Duodenal mucosa (tissue), 2 donors: ENCODE data around the gene YJEFN3.

Source experiments
- H3K27ac ChIP-seq: one replicate; pipeline ENCODE4 v1.7.0; 2013; ENCODE audit warnings: low read depth, low read length
- H3K27me3 ChIP-seq, 2 donors: one replicate each; pipeline ENCODE4 v1.7.0; 2013; ENCODE audit warnings: low read length in 2 of 2, control low read depth in 1 of 2; ENCODE audit not compliant: insufficient read depth in 2 of 2, control insufficient read depth in 1 of 2
- H3K36me3 ChIP-seq, 2 donors: one replicate each; pipeline ENCODE4 v1.7.0; 2013; ENCODE audit warnings: low read length in 2 of 2, control low read depth in 1 of 2; ENCODE audit not compliant: insufficient read depth in 2 of 2, control insufficient read depth in 1 of 2
- H3K4me1 ChIP-seq, 2 donors: one replicate each; pipeline ENCODE4 v1.7.0; 2013; ENCODE audit warnings: low read length in 2 of 2, control low read depth in 1 of 2; ENCODE audit not compliant: insufficient read depth in 2 of 2, control insufficient read depth in 1 of 2
- H3K4me3 ChIP-seq, 2 donors: one replicate each; pipeline ENCODE4 v1.7.0; 2013; ENCODE audit warnings: low read length in 2 of 2, low read depth in 1 of 2
- H3K9ac ChIP-seq, 2 donors: one replicate each; pipeline ENCODE4 v1.7.0; 2013; ENCODE audit warnings: low read length in 2 of 2, low read depth in 1 of 2
- H3K9me3 ChIP-seq, 2 donors: one replicate each; pipeline ENCODE4 v1.7.0; 2013; ENCODE audit warnings: low read length in 2 of 2, control low read depth in 1 of 2; ENCODE audit not compliant: control insufficient read depth in 1 of 2

The YJEFN3 gene

GRCh38 chr19:19546751-19547162, 18.0 kb downstream of the YJEFN3 start:
- Histone ChIP-seq H3K9ac (no peak overlapping the region), H3K9me3 (peaks cover 0 to 2% of the 10 kb centered on the region in 2 donors), H3K27me3 (peaks cover 4 to 21% of the 10 kb centered on the region in 2 donors), H3K27ac (no peak overlapping the region), H3K4me3 (no peak overlapping the region), H3K4me1 (no peaks in the 10 kb centered on the region), H3K36me3 (no peaks in the 10 kb centered on the region)

GRCh38 chr19:19547674-19548336, 19.1 kb downstream of the YJEFN3 start:
- Histone ChIP-seq H3K9me3 (peaks cover 0 to 2% of the 10 kb centered on the region in 2 donors), H3K27me3 (peaks cover 4 to 13% of the 10 kb centered on the region in 2 donors), H3K4me1 (no peaks in the 10 kb centered on the region), H3K27ac (no peak overlapping the region), H3K9ac (no peak overlapping the region), H3K36me3 (no peaks in the 10 kb centered on the region), H3K4me3 (no peak overlapping the region)

- H3K36me3 ChIP-seq: no peaks in the 10 kb centered on the region
- peaks cover 4 to 13% of the 10 kb centered on the region in 2 donors for H3K27me3 ChIP-seq
Measured at GRCh38 chr19:19548915-19549759, 20.4 kb downstream of the YJEFN3 start.

GRCh38 chr19:19549804-19550464, 21.2 kb downstream of the YJEFN3 start:
- H3K36me3 ChIP-seq: no peaks in the 10 kb centered on the region
- H3K9me3 ChIP-seq: peaks cover 0 to 2% of the 10 kb centered on the region in 2 donors
- H3K27ac ChIP-seq: no peak overlapping the region
- peaks cover 4 to 13% of the 10 kb centered on the region in 2 donors for H3K27me3 ChIP-seq
- H3K9ac ChIP-seq: no peak overlapping the region
- no peak overlapping the region for H3K4me3 ChIP-seq
- no peaks in the 10 kb centered on the region for H3K4me1 ChIP-seq

More at GRCh38 chr19:19548915-19549759, 20.4 kb downstream of the YJEFN3 start:
- H3K4me1 ChIP-seq: no peaks in the 10 kb centered on the region
- H3K9me3 ChIP-seq: peaks cover 0 to 2% of the 10 kb centered on the region in 2 donors
- no peak overlapping the region for H3K4me3 ChIP-seq
- H3K9ac ChIP-seq: no peak overlapping the region
- no peak overlapping the region for H3K27ac ChIP-seq

- no peak overlapping the region for H3K27ac ChIP-seq
- H3K27me3 ChIP-seq: peaks cover 4 to 13% of the 10 kb centered on the region in 2 donors
- no peaks in the 10 kb centered on the region for H3K36me3 ChIP-seq
- H3K4me1 ChIP-seq: no peaks in the 10 kb centered on the region
- no peak overlapping the region for H3K4me3 ChIP-seq
- no peak overlapping the region for H3K9ac ChIP-seq
- peaks cover 0 to 2% of the 10 kb centered on the region in 2 donors for H3K9me3 ChIP-seq
Measured at GRCh38 chr19:19550485-19550929, 21.8 kb downstream of the YJEFN3 start.

GRCh38 chr19:19550972-19551852, 22.5 kb downstream of the YJEFN3 start:
- Histone ChIP-seq H3K4me1 (no peaks in the 10 kb centered on the region), H3K36me3 (no peaks in the 10 kb centered on the region), H3K9ac (no peak overlapping the region), H3K27me3 (peaks cover 4 to 13% of the 10 kb centered on the region in 2 donors), H3K4me3 (no peak overlapping the region), H3K27ac (no peak overlapping the region), H3K9me3 (peaks cover 0 to 2% of the 10 kb centered on the region in 2 donors)

- Histone ChIP-seq H3K9ac (no peak overlapping the region), H3K27ac (no peak overlapping the region), H3K36me3 (no peaks in the 10 kb centered on the region), H3K4me3 (no peak overlapping the region), H3K27me3 (peaks cover 0 to 13% of the 10 kb centered on the region in 2 donors), H3K4me1 (no peaks in the 10 kb centered on the region), H3K9me3 (peaks cover 0 to 2% of the 10 kb centered on the region in 2 donors)
Measured at GRCh38 chr19:19551853-19552192, 23.1 kb downstream of the YJEFN3 start.

GRCh38 chr19:19552798-19553197, 24.1 kb downstream of the YJEFN3 start:
- Histone ChIP-seq H3K9ac (no peak overlapping the region), H3K36me3 (no peaks in the 10 kb centered on the region), H3K27ac (no peak overlapping the region), H3K4me1 (no peaks in the 10 kb centered on the region), H3K27me3 (peaks cover 0 to 6% of the 10 kb centered on the region in 2 donors), H3K9me3 (peaks cover 0 to 2% of the 10 kb centered on the region in 2 donors), H3K4me3 (no peak overlapping the region)

DNA sequence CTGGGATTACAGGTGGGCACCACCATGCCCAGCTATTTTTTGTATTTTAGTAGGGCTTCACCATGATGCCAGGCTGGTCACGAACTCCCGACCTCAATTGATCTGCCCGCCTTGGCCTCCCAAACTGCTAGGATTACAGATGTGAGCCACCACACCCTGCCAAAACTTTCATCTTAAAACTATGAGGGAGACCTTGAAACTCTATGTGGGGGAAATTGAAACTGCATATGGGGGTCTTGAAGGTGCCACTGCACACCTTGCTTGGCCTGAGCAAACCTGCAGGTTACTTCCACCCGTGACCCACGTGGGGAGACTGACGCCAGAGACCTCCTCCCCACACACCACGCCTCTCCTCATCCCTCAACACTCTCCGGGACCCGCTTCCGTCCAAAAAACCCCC, 25.0 kb downstream of the YJEFN3 start:
- Histone ChIP-seq H3K27me3 (peaks cover 0 to 4% of the 10 kb centered on the region in 2 donors), H3K9ac (no peak overlapping the region), H3K9me3 (peaks cover 0 to 2% of the 10 kb centered on the region in 2 donors), H3K36me3 (no peaks in the 10 kb centered on the region), H3K4me1 (no peaks in the 10 kb centered on the region), H3K27ac (no peak overlapping the region), H3K4me3 (no peak overlapping the region)
